Epidermal melanocyte (primary cell): ENCODE results near the gene SCFD1.
"Not testable (repeated sequence)": the region's sequence is repeated elsewhere in the genome, so short reads cannot be mapped to it uniquely, and the experiment has no call there.

Experiments
- DNase-seq: peaks from one replicate; pipeline ENCODE4 v3.0.0; 2011; ENCODE audit warnings: low spot score; ENCODE audit not compliant: insufficient read length

Gene SCFD1

DNA sequence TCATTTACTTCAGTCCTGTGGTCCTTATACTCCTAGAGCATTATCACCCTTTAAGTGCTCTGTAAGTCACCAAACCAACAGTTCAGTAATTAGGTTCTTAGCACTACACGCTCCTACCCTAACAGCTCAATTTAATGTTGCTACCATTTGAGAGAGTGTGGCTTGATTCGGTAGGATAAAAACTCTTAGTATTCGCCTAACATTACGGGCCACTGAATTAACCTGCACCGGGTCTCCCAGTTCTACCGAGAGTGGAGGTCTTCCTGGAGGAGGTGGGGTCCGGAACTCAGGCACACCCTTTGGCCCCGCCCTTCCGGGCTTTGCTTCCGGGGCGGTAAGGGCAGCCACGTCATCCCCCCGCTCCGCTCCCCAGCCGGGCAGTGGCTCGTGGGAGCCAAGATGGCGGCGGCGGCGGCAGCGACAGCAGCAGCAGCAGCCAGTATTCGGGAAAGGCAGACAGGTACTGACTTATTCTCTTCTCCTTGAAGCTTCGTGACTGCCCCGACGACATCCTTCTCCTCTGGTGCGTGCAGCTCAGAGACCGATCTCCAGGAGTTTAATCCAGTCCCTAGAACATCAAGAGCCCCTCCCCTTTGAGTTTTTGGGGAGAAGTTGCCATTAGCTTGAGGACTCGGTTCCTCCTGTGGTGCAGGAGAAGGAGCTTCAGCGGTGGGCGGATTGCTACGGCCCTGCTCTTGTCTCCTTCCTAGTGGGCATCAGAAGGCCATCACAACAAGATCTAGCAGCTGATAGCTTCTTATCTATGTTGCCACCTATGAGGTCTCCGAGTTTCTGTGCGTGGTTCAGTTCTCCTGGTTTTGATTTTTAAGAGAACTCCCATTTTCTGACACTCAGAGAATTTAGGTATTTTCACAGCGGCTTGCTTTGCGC is at the start of gene SCFD1:
Gene SCFD1, plus strand, starts transcription at position 380 of the 891 bp plus-strand sequence. Its CDS starts 20 bp downstream, at position 400.
- peak; percentile 61 for DNase-seq

DNA sequence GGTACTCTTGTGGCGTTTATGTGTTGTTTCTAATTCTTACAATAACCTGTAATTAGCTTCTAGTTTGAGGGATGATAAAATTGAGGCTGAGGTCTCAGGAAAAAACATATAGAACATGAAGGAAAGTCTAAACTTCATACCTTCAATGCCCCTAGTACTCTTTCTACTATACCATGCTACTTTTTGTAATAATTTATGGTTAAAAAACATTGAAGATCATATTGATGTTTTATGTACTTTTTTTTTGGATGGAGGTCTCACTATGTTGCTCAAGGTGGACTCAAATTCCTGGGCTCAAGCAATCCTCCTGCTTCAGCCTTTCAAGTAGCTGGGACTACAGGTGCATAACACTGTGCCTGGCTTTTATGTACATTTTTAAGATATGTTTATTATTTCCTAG is 49.3 kb upstream of the SCFD1 start:
- DNase-seq, result no peak

DNA sequence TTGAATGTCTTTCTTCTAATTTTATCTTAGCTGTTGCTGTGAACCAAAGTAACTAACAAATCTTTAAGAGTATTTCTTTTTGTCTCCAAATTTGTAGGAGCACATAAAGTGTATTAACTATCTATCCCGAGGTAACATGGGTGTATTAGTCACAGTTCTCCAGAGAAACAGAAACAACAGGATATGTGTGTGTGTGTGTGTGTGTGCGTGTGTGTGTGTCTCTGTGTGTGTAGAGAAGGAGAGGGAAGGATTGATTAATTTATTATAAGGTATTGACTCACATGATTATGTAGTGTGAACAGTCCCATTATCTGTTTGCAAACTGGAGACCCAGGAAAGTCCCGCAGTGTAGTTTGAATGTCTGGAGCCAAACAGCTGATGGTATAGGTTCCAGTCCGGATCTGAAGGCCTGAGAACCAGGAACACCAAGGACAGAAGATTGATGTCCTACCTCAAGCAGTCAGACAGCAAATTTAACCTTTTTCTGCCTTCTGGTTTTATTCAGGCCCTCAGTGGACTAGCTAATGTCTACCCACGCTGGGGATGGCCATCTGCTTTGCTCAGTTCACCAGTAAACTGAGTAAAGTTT is 48.8 kb upstream of the SCFD1 start:
- DNase-seq, result no peak

- DNase-seq, result no peak
Measured at GRCh38 chr14:30573966-30574365, 48.2 kb upstream of the SCFD1 start.

GRCh38 chr14:30574777-30575176 is 47.3 kb upstream of the SCFD1 start:
- not testable (repeated sequence) for DNase-seq

DNA sequence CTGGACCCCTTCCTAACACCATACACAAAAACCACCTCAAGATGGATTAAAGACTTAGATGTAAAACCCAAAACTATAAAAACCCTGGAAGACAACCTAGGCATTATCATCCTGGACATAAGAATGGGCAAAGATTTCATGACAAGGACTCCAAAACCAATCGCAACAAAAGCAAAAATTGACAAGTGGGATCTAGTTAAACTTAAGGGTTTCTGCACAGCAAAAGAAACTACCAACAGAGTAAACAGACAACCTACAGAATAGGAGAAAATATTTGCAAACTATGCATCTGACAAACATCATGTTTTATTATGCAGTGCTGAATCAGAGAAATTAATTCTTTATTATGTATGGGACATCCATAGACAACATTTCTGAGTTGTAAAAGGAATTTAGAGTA is 45.8 kb upstream of the SCFD1 start:
- not testable (repeated sequence) for DNase-seq

- no peak for DNase-seq
Measured at GRCh38 chr14:30580616-30581282, 41.4 kb upstream of the SCFD1 start.

DNA sequence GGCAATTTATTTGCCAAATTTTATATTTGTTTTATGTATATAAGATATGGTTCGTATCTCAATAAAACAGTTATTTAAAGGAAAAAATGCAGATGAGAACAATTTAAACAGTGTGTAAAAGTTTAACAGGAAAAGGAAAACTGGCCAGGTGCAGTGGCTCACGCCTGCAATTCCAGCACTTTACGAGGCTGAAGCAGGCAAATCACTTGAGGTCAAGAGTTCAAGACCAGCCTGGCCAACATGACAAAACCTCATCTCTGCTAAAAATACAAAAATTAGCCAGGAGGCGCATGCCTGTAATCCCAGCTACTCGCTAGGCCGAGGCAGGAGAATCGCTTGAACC is 40.9 kb upstream of the SCFD1 start:
- DNase-seq, result no peak

DNA sequence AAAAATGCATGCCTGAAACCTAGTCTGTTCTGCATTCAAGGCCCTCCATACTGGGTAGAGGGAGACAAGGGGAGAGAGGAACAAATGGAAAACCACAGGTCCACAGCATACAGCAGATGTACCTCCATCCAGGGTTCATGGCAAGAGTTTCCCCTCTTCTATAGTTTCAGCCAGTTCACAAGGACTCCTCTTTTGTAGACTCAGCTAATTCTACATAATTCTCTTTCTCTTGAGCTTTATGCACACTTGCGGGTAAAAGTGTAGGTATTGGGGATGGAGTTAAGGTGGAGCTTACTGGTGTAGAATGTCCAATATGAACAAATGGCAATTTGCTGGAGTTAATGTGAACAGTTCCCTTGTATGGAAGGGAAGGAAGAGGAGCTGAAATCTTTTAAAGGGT is 39.7 kb upstream of the SCFD1 start:
- DNase-seq, result no peak

DNA sequence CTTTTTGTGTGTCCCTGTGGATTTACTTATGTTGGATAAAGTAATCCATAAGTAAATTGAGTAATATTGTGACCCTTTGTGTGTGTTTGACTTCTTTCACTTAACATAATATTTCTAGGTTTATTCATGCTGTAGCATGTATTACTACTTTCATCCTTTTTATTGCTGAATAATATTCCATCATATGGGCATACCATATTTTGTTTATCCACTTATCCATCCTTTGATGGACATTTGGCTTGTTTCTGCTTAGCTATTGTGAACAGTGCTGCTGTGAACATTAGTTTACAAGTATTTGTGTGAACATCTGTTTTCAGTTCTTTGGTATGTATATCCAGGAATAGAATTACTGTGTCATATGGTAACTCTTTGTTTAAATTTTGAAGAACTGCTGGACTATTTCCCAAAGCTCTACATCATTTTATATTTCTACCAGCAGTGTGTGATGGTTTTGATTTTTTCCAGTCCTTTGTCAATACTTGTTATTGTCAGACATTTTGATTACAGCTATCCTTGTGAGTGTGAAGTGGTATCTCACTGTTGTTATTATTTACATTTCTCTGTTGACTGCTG is 38.0 kb upstream of the SCFD1 start:
- DNase-seq, result no peak

- DNase-seq, result no peak
Measured at GRCh38 chr14:30585204-30585603, 36.9 kb upstream of the SCFD1 start.

GRCh38 chr14:30587141-30587540 is 35.0 kb upstream of the SCFD1 start:
- DNase-seq, result no peak

DNA sequence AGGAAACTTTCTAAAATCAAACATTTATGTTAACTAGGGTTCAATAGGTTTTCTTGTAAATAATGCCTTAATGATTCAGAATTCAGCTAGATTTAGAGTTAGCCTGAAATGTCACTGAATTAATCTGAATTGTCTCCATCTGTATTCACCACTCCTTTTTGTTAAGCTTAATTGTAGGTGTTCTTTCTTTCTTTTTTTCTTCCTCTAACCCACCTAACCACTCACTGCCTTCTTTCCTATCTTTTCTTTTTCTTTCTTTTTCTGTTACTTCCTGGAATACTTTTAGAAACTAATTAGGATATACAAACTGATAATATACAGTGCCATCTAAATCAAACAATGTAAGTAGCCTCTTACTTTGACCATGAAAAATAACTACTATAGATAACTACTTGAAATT is 33.2 kb upstream of the SCFD1 start:
- no peak for DNase-seq

DNA sequence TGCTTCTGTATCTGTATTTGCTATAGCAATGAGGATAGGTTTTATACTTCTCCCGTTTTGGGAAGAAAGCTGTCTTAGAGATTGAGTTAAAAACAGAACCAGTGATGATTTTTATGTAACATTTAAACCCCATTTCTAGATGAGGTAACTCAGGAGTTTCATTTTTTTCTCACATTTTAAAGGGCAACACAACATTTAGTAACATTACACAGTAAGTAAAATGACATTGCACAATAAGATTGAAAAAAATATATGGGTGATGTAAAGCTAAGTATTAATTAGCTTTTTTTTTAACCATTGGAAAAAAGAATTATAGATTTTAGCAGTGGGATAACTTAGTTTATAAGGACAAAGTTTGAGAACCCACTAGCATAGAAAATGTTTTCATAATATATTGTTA is 25.2 kb upstream of the SCFD1 start:
- DNase-seq, result no peak

GRCh38 chr14:30597504-30597903 is 24.6 kb upstream of the SCFD1 start:
- DNase-seq, result no peak

DNA sequence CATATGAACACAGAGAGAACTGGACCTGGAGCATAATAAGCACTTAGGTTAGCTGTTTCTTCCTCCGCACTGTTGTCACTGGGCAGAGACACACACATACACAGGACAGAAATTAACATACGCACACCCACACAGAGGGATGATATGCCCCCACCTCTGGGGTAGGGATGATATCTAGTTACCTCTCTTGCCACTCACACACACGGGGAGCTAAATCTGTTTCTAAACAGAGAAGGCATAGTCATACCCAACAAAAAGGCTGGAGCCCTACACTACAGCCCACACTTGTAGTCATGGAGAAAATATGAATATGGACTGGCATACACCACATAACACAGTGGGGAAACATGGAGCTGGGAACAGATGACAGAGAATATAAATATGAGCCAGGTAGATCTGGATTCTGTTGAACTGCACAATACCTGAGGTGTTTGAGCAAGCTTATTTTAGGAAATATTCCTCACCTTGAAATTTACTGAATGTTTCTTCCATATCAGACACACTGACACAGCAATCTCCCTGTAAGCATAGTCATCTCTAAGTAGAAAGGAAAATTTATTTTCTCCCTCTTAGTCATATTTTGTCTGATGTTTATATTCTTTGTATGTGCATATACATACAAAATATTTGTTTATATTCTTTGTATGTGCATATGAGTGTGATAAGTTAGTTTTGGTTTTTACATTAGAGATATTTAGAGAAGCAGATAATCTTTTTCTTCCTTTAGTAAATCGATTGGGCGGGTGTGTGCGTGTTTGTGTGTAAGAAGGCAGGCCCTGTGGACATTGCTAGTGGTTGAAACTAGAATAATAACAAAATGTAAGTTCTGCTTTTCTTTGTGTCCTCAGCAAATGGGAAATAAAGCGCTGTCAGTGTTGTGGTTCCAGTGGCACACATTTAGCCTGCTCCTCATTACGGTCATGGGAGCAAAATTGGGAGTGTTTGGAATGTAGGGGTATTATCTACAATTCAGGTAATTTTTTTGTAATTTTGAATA is 20.9 kb upstream of the SCFD1 start:
- no peak for DNase-seq

- DNase-seq, result no peak
Measured at GRCh38 chr14:30603402-30603801, 18.7 kb upstream of the SCFD1 start.

DNA sequence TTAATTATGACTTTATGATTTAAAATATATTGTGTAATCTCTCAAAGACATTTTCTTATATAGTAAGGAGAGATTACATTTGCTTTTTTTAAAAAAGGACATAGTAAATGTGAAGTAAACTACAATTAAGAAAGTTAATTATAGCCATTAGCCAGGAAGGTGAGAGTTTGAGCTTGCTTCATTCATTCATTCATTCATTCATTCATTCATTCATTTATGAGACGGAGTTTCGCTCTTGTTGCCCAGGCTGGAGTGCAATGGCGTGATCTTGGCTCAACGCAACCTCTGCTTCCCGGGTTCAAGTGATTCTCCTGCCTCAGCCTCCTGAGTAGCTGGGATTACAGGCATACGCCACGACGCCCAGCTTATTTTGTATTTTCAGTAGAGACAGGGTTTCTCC is 17.4 kb upstream of the SCFD1 start:
- not testable (repeated sequence) for DNase-seq

DNA sequence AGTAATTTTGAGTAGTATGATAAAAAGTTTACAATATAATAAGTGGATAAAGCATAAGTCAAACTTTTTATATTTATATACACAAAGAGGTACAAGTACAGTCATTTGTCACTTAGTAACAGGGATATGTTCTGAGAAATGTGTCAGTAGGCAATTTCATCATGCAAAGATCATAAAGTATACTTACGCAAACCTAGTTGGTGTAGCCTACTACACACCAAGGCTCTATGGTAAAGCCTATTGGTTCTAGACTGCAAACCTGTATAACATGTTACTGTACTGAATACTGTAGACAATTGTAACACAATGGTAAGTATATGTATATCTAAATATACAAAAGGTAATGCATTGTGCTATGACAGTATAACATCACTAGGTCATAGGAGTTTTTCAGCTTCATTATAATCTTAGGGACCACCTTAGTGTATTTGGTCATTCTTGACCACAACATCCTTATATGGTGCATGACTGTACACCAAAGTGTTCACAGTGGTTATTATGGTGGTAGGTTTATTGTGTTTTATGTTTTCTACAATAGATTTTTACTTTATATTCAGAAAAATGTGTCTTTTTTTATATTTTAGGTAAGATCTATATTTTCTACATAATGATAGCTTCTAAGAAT is 14.9 kb upstream of the SCFD1 start:
- no peak for DNase-seq

DNA sequence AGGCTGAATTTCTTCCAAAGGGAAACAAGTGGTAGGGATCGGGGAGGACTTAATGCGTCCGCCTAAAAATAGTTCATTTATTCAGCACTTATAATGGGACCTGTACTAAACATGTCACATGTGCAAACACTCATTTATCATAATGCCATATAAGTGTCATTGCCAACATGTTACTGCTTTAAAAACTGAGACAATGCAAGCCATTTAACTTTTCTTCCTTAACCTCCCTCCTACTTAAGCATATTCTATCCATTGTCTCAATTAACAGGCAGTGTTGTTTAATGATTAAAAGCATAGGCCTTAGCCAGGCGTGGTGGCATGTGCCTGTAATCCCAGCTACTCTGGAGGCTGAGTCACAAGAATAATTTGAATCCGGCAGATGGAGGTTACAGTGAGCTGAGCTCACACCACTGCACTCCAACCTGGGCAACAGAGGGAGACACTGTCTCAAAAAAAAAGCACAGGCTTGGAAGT is 13.5 kb upstream of the SCFD1 start:
- DNase-seq, result no peak
